NCI-H2196 treated with DMSO at 0.1 percent for 48 hours (cell line): ENCODE measurements around the gene PKN1.
A peak's percentile ranks its signal among the peaks of the same experiment; 100 is the strongest.
"Not testable (repeated sequence)": the region's sequence is repeated elsewhere in the genome, so short reads cannot be mapped to it uniquely, and the experiment has no call there.

Source experiments
- DNase-seq: peaks from one replicate; lab custom pipeline; 2025; ENCODE audit not compliant: unreplicated experiment; lab: John Stamatoyannopoulos, UW

PKN1 gene

DNA sequence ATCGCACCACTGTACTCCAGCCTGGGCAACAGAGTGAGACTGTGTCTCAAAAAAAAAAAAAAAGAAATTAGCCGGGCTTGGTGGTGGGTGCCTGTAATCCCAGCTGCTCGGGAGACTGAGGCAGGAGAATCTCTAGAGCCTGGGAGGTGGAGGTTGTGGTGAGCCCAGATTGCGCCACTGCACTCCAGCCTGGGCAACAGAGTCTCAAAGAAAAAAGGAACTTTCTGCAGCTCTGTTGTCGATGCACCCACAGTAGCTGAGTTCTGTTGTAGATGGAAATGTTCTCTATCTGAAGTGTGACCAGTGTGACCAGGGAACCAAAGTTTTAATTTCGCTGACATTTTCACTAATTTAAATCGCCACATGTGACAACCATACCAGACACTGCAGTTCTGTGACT lies 29.3 kb downstream of the PKN1 start:
- not testable (repeated sequence) for DNase-seq

DNA sequence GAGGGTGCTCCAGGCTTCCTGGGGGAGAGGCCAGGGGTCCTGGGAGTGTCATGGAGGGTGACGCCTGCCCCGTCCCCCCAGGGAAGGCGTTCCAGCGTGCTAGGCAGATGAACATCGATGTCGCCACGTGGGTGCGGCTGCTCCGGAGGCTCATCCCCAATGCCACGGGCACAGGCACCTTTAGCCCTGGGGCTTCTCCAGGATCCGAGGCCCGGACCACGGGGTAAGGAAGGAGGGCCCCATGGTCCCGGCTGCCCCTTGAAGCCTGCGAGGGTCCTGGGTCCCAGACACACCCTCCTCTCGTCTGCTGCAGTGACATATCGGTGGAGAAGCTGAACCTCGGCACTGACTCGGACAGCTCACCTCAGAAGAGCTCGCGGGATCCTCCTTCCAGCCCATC lies 30.6 kb downstream of the PKN1 start:
- DNase-seq: no peak

DNA sequence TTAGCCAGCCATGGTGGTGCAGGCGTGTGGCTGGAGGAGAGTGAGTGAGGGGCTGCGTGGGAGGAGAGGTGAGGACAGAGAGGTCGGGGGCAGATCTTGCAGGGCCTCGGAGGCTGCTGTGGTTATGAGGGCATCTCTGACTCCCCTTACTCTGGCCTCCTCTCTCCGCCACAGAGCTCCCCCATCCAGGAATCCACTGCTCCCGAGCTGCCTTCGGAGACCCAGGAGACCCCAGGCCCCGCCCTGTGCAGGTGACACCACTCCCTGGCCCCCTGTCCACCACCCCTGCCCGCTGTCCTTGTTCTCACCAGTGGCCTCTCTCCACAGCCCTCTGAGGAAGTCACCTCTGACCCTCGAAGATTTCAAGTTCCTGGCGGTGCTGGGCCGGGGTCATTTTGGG lies 34.3 kb downstream of the PKN1 start:
- no peak for DNase-seq

DNA sequence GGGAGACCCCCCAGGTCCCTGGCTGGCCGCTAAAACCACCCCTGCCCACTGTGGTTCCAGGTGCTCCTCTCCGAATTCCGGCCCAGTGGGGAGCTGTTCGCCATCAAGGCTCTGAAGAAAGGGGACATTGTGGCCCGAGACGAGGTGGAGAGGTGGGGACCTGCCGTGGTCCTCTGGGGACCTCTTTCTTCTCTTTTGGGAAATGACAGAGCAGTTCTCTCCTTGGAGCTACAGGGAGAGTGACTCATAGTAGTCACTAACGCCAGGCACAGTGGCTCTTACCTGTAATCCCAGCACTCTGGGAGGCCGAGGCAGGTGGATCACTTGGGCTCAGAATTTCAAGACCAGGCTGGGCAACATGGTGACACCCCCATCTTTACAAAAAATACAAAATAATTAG lies 34.7 kb downstream of the PKN1 start:
- no peak for DNase-seq

DNA sequence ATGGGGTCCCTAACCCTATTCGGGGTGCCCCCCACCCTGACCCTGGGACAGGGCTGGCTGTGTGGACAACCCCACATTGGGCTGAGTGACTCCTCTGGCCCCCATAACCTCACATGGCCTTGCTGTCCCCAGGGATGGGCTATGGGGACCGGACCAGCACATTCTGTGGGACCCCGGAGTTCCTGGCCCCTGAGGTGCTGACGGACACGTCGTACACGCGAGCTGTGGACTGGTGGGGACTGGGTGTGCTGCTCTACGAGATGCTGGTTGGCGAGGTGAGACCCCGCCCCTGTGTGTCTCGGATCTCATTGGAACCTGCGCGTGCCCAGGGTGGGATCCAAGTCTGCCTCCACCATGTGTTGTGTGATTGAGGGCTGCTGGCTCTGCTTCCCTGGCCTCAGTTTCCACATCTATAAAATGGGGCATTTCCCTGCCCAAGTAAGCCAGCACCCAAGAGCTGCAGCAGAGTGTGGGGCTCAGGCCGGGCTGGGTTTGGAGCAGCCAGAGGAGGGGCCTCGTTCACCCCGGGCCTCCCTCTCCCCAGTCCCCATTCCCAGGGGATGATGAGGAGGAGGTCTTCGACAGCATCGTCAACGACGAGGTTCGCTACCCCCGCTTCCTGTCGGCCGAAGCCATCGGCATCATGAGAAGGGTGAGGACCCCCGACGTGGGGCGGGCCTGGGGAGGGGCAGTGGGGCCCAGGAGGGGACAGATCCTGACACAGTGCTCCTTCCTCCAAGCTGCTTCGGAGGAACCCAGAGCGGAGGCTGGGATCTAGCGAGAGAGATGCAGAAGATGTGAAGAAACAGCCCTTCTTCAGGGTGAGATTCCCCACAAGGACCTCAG lies 37.1 kb downstream of the PKN1 start:
- DNase-seq: no peak

DNA sequence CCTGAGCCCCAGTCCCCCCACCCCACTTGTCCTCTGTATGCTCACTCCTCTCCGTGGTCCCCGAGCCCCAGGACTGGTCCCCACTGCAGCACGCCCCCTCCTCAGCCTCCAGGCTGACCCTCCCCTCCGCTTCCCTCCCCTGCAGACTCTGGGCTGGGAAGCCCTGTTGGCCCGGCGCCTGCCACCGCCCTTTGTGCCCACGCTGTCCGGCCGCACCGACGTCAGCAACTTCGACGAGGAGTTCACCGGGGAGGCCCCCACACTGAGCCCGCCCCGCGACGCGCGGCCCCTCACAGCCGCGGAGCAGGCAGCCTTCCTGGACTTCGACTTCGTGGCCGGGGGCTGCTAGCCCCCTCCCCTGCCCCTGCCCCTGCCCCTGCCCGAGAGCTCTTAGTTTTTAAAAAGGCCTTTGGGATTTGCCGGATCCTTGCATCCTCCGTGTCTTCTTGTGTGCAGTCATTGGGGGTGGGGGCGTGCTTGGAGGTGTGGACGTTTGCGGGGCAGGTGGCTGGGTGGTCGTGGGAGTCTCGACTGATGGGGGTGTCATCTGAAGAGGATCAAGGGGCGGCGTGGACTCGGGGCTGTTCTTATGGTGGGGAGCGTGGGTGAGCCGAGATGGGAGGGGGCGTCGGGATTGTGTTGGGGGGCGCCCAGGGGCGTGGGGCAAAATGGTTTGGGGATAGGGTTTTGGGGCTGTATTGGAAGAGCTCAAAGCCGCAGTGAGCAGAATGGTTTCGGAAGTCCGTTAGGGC lies 38.5 kb downstream of the PKN1 start:
- DNase-seq: no peak

DNA sequence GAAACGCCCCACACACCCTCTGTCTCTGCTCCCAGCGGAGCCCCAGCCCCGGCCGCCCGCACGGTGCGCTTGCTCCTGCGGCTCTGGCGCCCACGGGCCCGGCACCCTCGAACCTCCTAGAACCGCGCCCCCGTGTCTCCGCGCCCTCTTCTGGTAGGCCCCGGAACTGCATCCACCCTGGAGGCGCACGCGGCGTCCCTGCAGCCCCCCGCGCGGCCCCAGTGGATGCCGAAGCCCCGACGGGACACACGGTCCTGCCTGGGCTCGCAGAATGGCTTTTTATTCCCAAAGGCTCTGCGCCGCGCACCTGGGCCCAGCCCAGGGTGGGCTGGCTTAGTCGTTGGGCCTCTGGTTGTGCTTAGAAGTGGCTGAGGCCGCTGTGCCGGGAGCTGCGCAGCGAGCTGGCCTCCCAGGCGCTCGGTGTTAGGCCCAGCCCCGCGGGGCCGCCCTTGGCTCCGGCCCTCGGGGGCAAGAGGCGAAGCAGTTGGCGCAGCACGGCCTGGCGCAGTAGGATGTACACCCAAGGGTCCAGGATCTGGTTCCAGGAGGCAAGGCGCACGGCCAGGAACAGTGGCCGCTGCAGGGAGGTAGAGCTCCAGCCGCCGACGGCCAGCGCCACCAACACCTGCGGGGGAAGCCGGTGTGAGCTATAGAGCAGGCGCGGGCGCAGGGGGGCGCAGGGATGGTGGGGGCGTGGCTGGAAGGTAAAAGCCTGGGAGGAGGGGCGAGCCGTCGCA lies 39.3 kb downstream of the PKN1 start:
- DNase-seq: peak; percentile 50

DNA sequence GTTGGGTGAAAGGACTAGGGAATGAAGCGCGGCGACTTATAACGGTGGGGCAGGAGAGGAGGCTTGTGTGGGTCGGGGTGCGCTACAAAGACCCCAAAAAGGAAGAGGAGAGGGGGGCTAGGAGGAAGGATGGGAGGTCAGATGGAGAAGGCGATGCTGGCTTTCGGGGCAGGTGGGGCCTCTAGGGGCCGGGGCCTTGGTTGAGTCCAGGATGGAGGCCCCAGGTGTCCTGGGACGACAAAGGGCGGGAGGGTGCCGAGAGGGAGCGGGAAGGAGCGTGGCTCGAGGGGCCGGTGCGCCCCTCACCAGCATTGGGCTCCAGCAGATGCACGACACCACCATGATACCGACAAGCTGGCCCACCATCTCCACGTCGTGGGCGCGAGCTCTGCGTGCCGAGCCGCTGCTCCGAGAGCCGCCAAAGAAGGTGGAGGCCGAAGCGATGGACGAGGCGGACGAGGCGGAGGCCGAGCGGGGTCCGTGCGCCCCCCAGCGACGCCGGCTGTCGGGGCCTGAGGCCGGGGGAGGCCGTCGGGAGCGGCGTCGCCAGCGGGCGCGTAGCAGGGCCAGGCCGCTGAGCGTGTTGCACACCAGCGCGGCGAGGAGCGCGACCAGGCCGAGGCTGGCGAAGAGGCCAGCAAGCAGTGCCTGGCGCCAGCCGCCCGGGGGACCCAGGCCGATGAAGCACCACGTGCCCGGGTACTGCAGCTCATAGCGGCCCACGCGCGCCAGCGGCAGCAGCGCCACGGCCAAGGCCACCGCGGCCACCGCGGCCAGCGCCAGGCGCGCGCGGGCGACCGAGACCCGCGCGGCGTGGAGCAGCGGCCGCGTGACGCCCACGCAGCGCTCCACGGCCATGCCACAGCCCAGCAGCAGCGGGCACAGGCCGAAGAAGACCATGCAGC lies 40.2 kb downstream of the PKN1 start:
- no peak for DNase-seq

DNA sequence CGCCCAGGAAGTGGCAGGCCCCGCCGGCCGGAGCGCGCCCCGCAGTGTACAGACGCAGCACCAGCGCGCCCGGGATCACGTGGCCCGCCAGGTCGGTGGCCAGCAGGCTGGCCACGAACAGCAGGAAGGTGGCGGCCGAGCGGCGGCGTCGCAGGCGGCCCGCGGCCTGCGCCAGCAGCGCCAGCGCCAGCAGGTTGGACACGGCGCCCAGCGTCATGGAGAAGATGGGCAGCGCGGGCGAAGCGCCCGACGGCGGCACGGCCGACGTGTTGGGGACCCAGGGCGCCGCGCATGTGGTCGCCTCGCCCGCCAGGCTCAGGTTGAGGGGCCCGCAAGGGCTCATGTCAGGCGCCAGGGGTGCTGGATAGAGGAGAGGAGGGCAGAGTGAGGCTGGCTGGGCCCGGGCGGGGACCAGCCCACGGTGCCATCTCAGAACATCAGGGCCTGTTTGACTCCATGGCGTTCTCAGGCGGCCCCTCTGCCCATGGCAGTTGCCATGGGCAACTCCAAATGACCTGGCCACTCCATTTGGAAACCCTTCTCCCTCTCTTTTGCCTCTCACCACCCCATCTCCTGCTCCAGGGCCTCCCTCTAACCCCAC lies 41.0 kb downstream of the PKN1 start:
- no peak for DNase-seq

DNA sequence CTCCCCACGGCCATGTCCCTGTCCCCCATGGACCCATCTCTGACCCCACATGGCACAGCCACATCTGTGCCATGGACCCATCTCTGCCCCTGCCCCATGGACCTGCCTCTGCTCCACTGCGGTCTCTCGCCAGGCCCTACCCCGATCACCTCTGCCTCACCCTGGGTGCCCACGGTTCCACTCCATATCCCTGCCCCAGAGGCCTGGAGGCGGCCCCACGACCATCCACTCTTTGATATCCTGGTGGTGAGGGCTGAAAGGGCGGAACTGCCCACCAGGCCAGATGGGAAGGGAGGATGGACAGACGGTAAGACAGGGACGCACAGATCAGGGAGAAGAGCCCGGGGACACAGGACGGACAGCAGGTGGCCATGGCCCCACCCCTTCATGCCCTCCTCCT lies 41.7 kb downstream of the PKN1 start:
- no peak for DNase-seq

DNA sequence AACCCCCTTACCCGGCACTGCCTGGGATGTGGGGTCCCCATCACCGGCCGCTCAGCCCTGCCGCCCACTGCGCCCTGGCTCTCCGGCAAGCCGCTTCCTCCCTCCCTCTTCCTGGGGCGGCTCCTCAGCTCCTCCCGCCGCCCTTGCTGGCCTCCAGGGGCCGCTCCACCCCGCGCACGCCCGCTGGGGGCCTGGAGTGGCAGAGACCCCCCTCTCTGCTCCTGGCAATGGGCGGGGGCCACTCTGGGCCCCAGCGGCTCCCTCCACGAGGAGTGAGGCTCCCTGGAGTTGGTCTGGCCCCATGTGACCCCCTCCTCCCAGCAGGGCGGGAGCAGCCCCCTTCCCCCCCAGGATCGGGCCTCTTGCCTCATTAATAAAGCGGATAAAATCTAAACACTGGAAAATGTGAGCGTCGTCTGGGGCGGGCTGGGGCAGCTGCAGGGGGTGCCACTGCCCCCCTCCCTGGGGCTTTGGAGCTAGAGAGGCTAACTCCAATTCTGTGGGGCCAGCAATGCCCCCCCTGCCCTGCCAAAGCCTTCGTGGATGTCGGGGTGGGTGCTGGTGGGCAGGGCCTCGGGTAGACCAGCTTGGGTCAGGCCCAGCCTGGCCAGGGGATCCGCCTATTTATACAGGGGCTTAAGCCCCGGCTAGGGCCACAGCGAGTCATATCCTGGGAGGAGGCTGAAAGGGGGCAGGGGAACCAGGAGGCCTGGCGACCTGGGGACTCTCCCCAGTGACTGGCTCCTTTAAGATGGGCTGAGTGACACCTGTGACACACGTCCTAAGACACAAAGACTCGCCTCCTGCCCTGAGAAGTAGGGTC lies 42.4 kb downstream of the PKN1 start, which contains the start of gene PTGER1:
Gene PTGER1 (minus strand): TSS at position 104 of the 823 bp plus-strand sequence. CDS start 1,034 bp downstream, outside the sequence.
- DNase-seq: no peak

DNA sequence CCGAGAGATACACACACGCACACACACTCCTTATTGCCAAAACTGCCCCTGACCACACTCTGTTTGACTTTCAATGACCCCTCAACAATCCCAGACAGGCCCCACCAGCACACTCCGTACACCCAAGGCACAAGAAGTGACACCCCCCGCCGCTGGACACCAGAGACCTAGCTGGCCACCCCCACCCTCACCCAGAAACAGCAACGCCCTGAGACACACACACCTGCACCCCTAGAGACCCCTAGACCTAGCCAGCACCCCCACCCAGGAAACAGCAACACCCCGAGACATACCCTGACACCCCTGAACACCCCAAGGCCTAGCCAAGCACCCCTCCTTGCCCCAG lies 43.2 kb downstream of the PKN1 start:
- no peak for DNase-seq

DNA sequence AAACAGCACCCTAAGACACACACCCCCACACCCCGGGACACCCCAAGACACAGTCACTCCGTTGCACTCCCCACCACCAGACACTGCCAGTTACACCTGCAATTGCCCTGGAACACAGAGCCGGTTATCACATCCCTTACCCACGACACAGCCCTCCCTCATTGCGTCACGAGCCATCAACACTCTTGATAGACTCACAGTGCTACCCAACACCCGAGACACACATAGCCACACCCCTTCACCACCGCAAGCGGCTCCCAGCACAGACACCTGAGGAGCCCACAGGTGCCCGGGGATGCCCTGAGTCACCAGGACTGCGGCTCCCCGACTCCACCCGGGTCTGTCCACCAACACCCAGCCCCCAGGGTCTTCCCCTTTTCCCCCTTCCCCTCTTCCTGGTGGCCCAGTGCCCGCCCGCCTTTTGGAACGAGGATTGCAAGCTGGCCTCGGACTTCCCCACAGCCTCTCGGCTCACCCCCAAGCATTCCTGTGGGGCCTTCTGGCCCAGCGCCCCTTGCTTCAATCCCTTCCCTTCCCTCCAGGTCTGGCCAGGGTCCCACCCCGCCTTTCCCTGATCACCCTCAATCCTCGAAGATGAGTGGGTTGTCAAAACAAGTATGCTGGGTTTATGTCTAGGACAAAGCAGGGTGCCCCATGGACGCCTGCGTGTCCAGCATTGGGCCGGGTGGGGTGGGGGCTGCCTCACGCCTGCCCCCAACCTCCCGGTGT lies 43.7 kb downstream of the PKN1 start:
- no peak for DNase-seq

DNA sequence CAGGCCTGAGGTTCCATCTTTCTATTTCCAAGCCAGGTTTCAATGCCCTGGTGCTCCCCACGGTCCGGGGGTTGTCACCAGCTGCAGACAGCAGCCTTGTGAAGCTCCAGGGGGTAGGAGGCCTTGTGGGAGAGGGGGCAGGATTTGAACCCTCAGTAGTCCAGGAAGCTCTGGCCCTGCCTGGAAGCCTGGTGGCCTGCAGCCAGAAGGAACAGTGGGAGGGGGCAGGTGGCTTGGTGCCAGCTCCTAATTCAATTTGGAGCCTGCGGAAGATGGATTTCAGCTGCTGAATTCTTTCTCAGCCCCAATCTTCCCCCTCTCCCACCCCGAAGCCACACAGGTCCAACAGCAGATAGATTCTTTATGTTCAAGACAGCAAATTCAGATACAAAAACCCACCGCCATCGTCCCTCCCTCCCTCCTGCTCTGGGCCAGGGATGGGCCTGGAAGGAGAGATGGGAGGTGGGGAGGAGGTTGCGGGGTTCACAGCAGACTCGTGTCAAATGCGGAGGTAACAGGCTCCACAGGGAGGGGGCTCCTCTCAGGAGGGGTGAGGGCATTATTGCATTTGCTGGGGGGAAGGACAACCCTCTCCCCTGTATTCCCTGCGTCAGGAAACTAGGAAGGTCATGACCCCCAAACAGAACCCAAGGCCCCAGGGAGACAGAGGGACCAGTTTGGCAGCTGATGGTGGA lies 44.5 kb downstream of the PKN1 start:
- no peak for DNase-seq

DNA sequence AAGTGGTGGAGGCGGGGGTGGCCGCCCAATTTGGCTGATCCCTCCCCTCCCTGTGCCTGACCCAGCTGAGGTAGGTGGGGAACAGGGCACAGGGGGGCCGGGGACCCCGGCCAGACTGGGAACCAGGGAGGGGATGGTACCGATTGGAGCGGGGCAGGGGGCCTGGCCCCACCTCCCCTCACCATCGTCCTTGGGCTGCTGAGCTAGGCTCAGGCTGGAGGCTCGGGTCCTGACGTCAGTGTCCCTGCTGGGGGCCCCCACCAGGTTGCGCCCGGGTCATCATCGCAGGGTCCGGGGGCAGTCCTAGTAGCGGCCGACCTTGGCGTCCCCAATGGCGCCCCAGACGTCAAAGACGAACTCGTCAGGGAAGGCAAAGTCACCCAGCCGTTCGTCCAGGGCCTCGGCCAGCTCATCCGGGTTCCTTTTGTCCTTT lies 45.0 kb downstream of the PKN1 start:
- no peak for DNase-seq

DNA sequence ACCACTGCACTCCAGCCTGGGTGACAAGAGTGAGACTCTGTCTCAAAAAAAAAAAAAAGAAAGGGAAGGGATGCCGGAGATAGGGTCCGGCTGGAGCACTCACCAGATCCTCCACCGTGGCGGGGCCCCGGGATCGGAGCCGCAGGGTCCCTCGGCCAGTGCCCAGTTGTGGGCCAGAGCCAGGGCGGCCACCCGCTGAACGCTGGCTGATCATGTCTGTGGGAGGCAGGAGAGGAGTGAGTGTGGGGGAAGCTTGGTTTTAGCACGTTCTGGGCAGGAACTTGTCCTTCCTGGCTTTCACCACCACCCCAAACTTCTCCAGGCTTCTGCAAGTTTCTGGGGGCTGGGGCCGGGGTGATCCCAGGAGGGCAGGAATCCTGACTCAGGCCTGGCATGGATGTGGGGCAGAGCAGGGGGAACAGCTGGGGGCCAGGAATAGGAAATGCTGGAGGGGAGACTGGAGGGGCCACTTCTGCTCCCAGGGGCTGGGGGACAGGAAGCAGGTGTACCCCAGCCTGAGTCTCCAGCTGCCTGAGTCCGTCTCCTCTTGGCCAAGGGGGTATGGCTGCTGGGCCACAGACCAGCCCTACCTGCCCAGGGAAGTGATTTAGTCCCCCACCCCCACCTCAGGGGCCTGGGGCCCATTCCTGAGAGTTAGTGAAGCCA lies 46.3 kb downstream of the PKN1 start:
- DNase-seq: no peak

DNA sequence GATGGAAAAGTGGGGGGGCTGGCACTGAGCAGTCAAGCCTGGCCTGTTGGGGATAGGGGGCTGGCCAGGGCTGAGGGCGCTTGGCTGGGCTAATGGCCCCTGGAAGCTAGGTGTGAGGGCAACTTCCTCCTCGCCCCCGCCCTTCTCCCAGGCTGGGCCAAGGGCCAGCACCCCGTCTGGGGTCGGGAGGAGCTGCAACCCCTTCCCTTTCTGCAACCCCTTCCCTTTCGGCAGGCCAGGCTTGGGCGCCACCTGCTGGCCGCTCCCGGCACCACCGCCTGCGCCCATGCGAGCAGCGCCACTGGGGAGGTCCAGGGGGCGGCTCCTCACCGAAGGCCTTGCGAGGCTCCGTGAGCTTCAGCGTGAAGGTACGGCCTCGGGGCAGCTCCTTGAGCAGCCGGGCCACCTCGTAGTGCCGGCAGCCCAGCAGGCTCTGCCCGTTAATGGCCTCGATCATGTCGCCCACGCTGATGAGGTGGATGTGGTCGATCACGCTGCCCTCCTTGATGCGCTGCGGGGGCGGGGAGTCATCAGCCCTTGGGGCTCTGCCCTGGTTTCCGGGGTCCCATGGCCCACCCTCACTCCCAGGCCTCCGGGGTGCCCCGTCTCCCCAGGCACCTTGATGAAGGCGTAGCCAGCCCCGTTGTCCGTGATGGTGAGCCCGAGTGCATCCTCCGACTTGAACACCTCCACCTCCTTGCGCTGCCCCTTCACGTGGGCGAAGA lies 47.0 kb downstream of the PKN1 start:
- DNase-seq: no peak
